Measurements from ENCODE around the gene ME1. TPM values are rescaled to one million over a fixed set of nuclear protein-coding genes. Genes with fewer than 3 reads are reported as not detected.

The ME1 gene
- total RNA-seq, 1 experiment from 2014 or later, result 15.0 TPM

GRCh38 chr6:83439201-83439600, 8.3 kb upstream of the ME1 start:
- in situ Hi-C loops (cut with HindIII; ENCODE audit: low pct_unique_long_range_greater_than_20kb, low sequenced_read_pairs), result no loop called here
- no peak for DNase-seq (ENCODE audit: low read depth)

- in situ Hi-C loops (cut with HindIII; ENCODE audit: low pct_unique_long_range_greater_than_20kb, low sequenced_read_pairs), result no loop called here
- no peak for DNase-seq (ENCODE audit: low read depth)
Observed at GRCh38 chr6:83436674-83437073, 5.8 kb upstream of the ME1 start.

- no peak for DNase-seq (ENCODE audit: low read depth)
- in situ Hi-C loops (cut with HindIII; ENCODE audit: low pct_unique_long_range_greater_than_20kb, low sequenced_read_pairs), result no loop called here
Observed at GRCh38 chr6:83433177-83433576, 2.3 kb upstream of the ME1 start.

DNA sequence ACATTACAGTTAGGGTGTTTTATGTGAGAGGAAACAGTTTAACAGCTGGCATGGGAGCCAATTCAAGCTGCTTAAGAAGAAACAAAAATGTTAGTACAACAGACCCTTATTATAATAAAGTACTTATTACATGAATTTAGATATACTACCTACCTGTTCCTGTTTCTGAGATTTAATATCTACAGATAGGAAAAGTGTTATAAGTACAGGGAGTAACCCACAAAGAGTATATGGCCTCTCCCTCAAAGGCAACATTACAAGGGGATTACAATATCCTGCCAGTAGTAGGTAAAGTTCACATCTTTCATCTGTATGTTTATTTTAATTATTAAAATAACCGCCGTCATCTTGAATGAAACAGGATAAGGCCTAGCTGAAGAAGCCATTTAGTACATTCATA, 1.8 kb upstream of the ME1 start:
- in situ Hi-C loops (cut with HindIII; ENCODE audit: low pct_unique_long_range_greater_than_20kb, low sequenced_read_pairs), result no loop called here
- DNase-seq (ENCODE audit: low read depth), result no peak

- no peak for DNase-seq (ENCODE audit: low read depth)
- in situ Hi-C loops (cut with HindIII; ENCODE audit: low pct_unique_long_range_greater_than_20kb, low sequenced_read_pairs), result no loop called here
Observed at GRCh38 chr6:83431545-83432155, 799 bp upstream of the ME1 start.

GRCh38 chr6:83429857-83430610, 817 bp downstream of the ME1 start:
- peak; percentile 53 for DNase-seq (ENCODE audit: low read depth)
- in situ Hi-C loops (cut with HindIII; ENCODE audit: low pct_unique_long_range_greater_than_20kb, low sequenced_read_pairs), result no loop called here

DNA sequence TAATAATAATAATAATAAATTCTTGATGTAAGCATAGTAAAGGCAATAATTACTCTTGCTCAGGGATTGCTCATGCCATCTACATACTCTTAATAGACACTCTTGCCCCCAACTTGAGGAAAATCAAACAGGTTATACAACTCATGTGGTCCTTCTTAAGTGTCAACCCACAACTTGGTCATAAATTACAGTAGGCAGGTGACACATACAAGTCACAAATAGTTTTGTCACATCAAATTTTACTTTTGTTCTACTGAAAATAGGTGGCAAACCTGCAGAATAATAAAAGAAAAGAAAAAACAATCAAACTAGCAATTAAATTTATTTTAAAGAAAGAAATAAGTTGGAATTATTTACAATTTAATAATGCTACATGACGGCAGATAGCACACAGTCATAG, 1.6 kb downstream of the ME1 start:
- in situ Hi-C loops (cut with HindIII; ENCODE audit: low pct_unique_long_range_greater_than_20kb, low sequenced_read_pairs), result no loop called here
- no peak for DNase-seq (ENCODE audit: low read depth)

- no peak for DNase-seq (ENCODE audit: low read depth)
- in situ Hi-C loops (cut with HindIII; ENCODE audit: low pct_unique_long_range_greater_than_20kb, low sequenced_read_pairs), result no loop called here
Observed at GRCh38 chr6:83424392-83425018, 6.3 kb downstream of the ME1 start.

GRCh38 chr6:83417880-83418663, 12.8 kb downstream of the ME1 start:
- DNase-seq (ENCODE audit: low read depth), result peak; percentile 15
- in situ Hi-C loops (cut with HindIII; ENCODE audit: low pct_unique_long_range_greater_than_20kb, low sequenced_read_pairs), result no loop called here

DNA sequence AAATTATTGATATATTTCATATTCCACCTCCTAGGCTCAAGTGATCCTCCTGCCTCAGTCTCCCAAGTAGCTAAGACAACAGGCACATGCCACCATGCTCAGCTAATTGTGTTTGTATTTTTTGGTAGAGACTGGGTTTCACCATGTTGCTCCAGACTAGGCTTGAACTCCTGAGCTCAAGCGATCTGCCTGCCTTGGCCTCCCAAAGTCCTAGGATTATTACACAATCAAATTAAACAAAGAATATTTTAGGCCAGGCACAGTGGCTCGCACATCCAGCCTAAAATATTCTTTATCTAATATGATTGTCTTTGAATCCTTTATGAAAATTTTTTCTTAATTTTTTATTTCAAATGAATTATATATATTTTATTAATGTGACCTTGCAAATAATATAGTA, 17.8 kb downstream of the ME1 start:
- no peak for DNase-seq (ENCODE audit: low read depth)
- in situ Hi-C loops (cut with HindIII; ENCODE audit: low pct_unique_long_range_greater_than_20kb, low sequenced_read_pairs), result no loop called here

DNA sequence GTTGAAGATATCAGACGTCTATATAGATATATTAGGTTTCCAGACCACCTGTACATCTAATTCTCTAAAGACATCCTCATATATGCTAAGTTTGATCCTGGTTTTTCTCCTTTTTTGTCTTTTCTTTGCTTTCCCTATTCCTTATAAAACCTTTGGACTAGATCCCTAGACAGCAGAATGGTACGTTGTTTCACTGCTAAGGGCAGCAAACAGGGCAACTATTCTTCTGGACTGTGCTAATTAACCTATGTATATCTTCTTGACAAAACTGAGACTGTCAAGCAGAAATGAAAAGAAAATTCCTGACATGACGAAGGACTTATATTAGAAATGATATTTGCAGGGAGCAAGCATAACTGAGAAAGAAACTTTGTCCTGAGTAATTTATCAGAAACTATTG, 19.1 kb downstream of the ME1 start:
- in situ Hi-C loops (cut with HindIII; ENCODE audit: low pct_unique_long_range_greater_than_20kb, low sequenced_read_pairs), result no loop called here
- no peak for DNase-seq (ENCODE audit: low read depth)

GRCh38 chr6:83403191-83403590, 27.7 kb downstream of the ME1 start:
- in situ Hi-C loops (cut with HindIII; ENCODE audit: low pct_unique_long_range_greater_than_20kb, low sequenced_read_pairs), result no loop called here
- no peak for DNase-seq (ENCODE audit: low read depth)

DNA sequence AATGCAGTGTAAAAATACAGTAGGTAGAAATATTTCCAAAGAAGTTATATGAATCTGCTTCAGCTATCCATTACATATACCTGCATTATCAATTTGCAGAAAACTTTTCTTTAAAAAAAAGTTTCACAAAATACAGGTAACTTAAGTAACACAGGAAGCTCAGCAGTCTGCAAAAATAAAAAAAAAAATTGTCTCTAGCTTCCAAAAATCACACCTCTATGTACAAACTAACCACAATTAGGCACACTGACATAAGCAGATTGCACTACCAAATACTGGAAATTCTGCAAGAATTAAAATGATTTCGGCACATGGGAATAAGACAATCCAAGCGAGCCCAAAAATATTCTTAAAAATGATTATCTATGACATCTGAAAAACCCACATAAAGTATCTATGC, 41.2 kb downstream of the ME1 start:
- in situ Hi-C loops (cut with HindIII; ENCODE audit: low pct_unique_long_range_greater_than_20kb, low sequenced_read_pairs), result no loop called here

GRCh38 chr6:83385473-83385872, 45.4 kb downstream of the ME1 start:
- in situ Hi-C loops (cut with HindIII; ENCODE audit: low pct_unique_long_range_greater_than_20kb, low sequenced_read_pairs), result no loop called here
- DNase-seq (ENCODE audit: low read depth), result no peak

More for the DNA sequence above, 41.2 kb downstream of the ME1 start:
- DNase-seq (ENCODE audit: low read depth), result no peak

- DNase-seq (ENCODE audit: low read depth), result no peak
Observed at GRCh38 chr6:83384751-83385150, 46.1 kb downstream of the ME1 start.

GRCh38 chr6:83381949-83382348, 48.9 kb downstream of the ME1 start:
- no peak for DNase-seq (ENCODE audit: low read depth)
- in situ Hi-C loops (cut with HindIII; ENCODE audit: low pct_unique_long_range_greater_than_20kb, low sequenced_read_pairs), result no loop called here

More at GRCh38 chr6:83384751-83385150, 46.1 kb downstream of the ME1 start:
- in situ Hi-C loops (cut with HindIII; ENCODE audit: low pct_unique_long_range_greater_than_20kb, low sequenced_read_pairs), result no loop called here

DNA sequence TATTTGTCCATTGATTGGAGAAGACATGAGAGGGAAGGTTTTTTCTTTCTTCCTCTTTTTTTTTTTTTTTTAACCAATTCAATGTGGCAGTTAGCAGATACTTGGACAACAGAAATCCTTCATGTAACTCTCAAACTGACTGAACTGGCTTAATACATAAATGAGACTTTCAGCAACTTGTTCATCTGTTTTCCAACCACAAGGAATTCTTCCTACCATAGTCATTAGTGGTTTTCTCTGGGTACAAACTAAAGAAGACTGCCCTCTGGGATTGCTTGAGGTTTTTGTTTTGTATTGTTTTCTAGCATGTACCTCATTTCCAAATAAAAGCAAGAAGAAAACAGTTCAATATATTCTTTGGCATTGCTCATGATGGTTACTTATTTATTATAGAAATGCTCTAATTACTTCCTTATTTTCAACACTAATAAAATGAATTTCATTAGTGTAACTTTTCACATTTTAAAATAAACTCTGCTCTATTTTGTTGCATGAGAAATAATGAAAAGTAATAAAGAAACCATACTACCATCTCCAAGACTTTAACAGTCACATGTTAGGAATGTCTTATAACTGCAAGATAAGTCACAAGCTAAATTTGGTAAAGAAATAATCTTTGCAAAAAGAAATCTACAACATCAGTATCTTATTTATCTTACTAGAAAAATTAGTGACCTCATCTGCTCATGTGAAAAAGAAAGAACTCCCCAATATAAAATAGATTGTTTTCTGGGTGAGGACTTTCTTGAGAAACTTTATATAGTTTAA, 52.0 kb downstream of the ME1 start:
- DNase-seq (ENCODE audit: low read depth), result no peak
- in situ Hi-C loops (cut with HindIII; ENCODE audit: low pct_unique_long_range_greater_than_20kb, low sequenced_read_pairs), result no loop called here

- in situ Hi-C loops (cut with HindIII; ENCODE audit: low pct_unique_long_range_greater_than_20kb, low sequenced_read_pairs), result no loop called here
Observed at GRCh38 chr6:83371423-83371822, 59.4 kb downstream of the ME1 start.

More at GRCh38 chr6:83371423-83371822, 59.4 kb downstream of the ME1 start:
- DNase-seq (ENCODE audit: low read depth), result no peak
